A549 (cell line): ENCODE measurements around the gene PGLYRP3.

Experiments
- CHD2 ChIP-seq: fragments of 150-350 bp; IDR thresholded peaks from 2 replicates; pipeline ENCODE4 v1.6.1; 2014; ENCODE audit warnings: low read length; ENCODE audit not compliant: partially characterized antibody
- CHD4 ChIP-seq: fragments of 200-600 bp; sonication (generic); IDR thresholded peaks from 2 replicates; pipeline ENCODE4 v1.6.1; 2016; ENCODE audit warnings: antibody characterized with exemption, mild to moderate bottlenecking, borderline replicate concordance
- JUN ChIP-seq, 2 experiments: fragments of >200 bp; sonication (Bioruptor Twin); formaldehyde crosslinking; IDR thresholded peaks; 2 replicates in 1 of 2; 3 replicates in 1 of 2; pipeline ENCODE4 v1.6.1; 2016 to 2017
- KDM5A ChIP-seq: fragments of 200-600 bp; sonication (generic); IDR thresholded peaks from 2 replicates; pipeline ENCODE4 v1.6.1; 2016; ENCODE audit warnings: antibody characterized with exemption, mild to moderate bottlenecking
- POLR2A ChIP-seq: IDR thresholded peaks from 2 replicates; pipeline ENCODE4 v1.6.1; 2012; ENCODE audit warnings: mild to moderate bottlenecking, low read length
- RAD21 ChIP-seq, 2 experiments: fragments of >200 bp in 1 of 2; sonication (Bioruptor Twin) in 1 of 2; formaldehyde crosslinking in 1 of 2; IDR thresholded peaks in 1 of 2; conservative IDR thresholded peaks in 1 of 2; 2 replicates in 1 of 2; 3 replicates in 1 of 2; pipeline ENCODE4 v1.6.1; 2012 to 2018; ENCODE audit warnings: inconsistent platforms in 1 of 2
- RFX5 ChIP-seq: fragments of 450-650 bp; IDR thresholded peaks from 2 replicates; pipeline ENCODE4 v1.7.1; 2014; ENCODE audit warnings: antibody characterized with exemption, mild to moderate bottlenecking, moderate library complexity
- ZFP36 ChIP-seq: fragments of 450-650 bp; IDR thresholded peaks from 2 replicates; pipeline ENCODE4 v1.6.1; 2014; ENCODE audit warnings: borderline replicate concordance; ENCODE audit not compliant: partially characterized antibody
- TF ChIP-seq, protein P1 (sequence below): fragments of 200-600 bp; sonication (generic); IDR thresholded peaks from 2 replicates; pipeline ENCODE4 v1.6.1; 2016; ENCODE audit warnings: antibody characterized with exemption, mild to moderate bottlenecking, moderate library complexity
- TF ChIP-seq, protein P2 (sequence below): IDR thresholded peaks from 2 replicates; pipeline ENCODE4 v1.6.1; 2012; ENCODE audit warnings: low read depth, borderline replicate concordance
- TF ChIP-seq, protein P3 (sequence below): fragments of >200 bp; sonication (Bioruptor Twin); formaldehyde crosslinking; IDR thresholded peaks from 3 replicates; pipeline ENCODE4 v1.5.1; 2016
- TF ChIP-seq, protein P4 (sequence below): fragments of 150-350 bp; IDR thresholded peaks from 2 replicates; pipeline ENCODE4 v1.6.1; 2014; ENCODE audit warnings: low read depth, mild to moderate bottlenecking, low read length
- TF ChIP-seq, protein P5 (sequence below): IDR thresholded peaks from 2 replicates; pipeline ENCODE4 v1.6.1; 2012

DNA sequence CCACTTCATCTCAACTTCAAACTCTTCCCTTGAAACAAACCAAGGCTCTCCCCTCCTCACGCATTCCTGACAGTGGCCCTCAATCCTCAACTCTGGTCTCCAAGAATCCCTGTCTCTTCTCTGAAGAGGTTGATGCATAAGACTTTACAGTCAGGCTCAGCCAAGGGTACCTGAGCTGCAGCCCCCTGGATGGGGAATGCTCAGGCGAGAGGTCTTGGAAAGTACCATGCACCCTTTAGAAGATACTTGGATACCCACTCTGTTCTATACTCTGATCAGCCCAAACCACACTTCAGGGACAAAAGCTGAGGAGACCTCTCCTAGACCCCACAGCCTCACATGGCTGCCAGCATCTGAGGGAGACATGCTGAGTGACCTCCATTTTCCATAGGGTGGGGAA is 536 bp upstream of the PGLYRP3 start:
- TF ChIP-seq, protein P1, sequence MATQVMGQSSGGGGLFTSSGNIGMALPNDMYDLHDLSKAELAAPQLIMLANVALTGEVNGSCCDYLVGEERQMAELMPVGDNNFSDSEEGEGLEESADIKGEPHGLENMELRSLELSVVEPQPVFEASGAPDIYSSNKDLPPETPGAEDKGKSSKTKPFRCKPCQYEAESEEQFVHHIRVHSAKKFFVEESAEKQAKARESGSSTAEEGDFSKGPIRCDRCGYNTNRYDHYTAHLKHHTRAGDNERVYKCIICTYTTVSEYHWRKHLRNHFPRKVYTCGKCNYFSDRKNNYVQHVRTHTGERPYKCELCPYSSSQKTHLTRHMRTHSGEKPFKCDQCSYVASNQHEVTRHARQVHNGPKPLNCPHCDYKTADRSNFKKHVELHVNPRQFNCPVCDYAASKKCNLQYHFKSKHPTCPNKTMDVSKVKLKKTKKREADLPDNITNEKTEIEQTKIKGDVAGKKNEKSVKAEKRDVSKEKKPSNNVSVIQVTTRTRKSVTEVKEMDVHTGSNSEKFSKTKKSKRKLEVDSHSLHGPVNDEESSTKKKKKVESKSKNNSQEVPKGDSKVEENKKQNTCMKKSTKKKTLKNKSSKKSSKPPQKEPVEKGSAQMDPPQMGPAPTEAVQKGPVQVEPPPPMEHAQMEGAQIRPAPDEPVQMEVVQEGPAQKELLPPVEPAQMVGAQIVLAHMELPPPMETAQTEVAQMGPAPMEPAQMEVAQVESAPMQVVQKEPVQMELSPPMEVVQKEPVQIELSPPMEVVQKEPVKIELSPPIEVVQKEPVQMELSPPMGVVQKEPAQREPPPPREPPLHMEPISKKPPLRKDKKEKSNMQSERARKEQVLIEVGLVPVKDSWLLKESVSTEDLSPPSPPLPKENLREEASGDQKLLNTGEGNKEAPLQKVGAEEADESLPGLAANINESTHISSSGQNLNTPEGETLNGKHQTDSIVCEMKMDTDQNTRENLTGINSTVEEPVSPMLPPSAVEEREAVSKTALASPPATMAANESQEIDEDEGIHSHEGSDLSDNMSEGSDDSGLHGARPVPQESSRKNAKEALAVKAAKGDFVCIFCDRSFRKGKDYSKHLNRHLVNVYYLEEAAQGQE = no peak
- TF ChIP-seq POLR2A = no peak
- TF ChIP-seq, protein P2, sequence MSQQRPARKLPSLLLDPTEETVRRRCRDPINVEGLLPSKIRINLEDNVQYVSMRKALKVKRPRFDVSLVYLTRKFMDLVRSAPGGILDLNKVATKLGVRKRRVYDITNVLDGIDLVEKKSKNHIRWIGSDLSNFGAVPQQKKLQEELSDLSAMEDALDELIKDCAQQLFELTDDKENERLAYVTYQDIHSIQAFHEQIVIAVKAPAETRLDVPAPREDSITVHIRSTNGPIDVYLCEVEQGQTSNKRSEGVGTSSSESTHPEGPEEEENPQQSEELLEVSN = no peak
- no peak for TF ChIP-seq CHD2
- TF ChIP-seq, protein P3, sequence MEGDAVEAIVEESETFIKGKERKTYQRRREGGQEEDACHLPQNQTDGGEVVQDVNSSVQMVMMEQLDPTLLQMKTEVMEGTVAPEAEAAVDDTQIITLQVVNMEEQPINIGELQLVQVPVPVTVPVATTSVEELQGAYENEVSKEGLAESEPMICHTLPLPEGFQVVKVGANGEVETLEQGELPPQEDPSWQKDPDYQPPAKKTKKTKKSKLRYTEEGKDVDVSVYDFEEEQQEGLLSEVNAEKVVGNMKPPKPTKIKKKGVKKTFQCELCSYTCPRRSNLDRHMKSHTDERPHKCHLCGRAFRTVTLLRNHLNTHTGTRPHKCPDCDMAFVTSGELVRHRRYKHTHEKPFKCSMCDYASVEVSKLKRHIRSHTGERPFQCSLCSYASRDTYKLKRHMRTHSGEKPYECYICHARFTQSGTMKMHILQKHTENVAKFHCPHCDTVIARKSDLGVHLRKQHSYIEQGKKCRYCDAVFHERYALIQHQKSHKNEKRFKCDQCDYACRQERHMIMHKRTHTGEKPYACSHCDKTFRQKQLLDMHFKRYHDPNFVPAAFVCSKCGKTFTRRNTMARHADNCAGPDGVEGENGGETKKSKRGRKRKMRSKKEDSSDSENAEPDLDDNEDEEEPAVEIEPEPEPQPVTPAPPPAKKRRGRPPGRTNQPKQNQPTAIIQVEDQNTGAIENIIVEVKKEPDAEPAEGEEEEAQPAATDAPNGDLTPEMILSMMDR = no peak
- TF ChIP-seq RFX5 = no peak
- TF ChIP-seq, protein P4, sequence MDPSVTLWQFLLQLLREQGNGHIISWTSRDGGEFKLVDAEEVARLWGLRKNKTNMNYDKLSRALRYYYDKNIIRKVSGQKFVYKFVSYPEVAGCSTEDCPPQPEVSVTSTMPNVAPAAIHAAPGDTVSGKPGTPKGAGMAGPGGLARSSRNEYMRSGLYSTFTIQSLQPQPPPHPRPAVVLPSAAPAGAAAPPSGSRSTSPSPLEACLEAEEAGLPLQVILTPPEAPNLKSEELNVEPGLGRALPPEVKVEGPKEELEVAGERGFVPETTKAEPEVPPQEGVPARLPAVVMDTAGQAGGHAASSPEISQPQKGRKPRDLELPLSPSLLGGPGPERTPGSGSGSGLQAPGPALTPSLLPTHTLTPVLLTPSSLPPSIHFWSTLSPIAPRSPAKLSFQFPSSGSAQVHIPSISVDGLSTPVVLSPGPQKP = no peak
- no peak for TF ChIP-seq ZFP36
- TF ChIP-seq, protein P5, sequence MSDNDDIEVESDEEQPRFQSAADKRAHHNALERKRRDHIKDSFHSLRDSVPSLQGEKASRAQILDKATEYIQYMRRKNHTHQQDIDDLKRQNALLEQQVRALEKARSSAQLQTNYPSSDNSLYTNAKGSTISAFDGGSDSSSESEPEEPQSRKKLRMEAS = no peak
- TF ChIP-seq JUN (IDR thresholded peaks at IDR 0.05) = no peak
- TF ChIP-seq RAD21 (conservative IDR thresholded peaks at IDR 0.05 in 1 of 2, IDR thresholded peaks at IDR 0.05 in 1 of 2) = no peak
- no peak for TF ChIP-seq KDM5A
- no peak for TF ChIP-seq CHD4
